ENCODE data around the gene DBN1. TPM values are rescaled to one million over a fixed set of nuclear protein-coding genes. Genes with fewer than 3 reads are reported as not detected.

Gene DBN1
- total RNA-seq, 2 donors from 2014 or later = 7.1 to 13.3 TPM

DNA sequence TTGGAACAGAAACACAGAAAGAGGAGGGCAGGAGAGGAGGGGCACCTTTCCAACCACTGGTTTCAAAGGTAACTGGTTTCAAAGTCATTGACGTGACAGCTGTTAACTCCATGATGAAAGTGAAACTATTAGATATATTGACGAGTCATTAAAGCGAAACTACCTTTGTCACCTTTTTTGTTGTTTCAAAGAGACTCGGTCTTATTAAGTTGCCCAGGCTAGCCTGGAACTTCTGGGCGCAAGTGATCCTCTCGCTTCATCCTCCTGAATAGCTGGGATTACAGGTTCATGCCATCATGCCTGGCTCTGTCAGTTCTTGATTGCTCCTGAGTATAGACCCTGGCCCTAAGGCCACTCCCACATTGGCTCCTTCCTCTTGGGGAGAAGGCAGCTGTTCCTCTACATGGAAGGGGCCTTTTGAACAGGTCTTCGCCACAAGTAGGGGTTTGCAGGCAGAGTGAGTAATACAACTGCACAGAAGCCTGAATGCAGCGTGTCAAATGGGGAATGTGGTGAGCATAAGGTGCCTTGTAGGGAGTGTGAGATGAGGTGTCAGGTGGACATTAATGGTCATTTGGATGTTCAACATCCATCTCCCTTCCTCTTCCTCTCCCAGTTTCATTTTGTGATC, 60.7 kb downstream of the DBN1 start:
- peak overlapping the region; percentile 41 to 59 for H3K27ac Mint-ChIP-seq
- no peaks in the 10 kb centered on the region for H3K27me3 Mint-ChIP-seq
- peak overlapping the region; percentile 62 for H3K4me3 Mint-ChIP-seq
- peak in 1 of 2 donors; percentile 57 for ATAC-seq
- H3K9me3 Mint-ChIP-seq = no peaks in the 10 kb centered on the region
- no peaks in the 10 kb centered on the region for H3K36me3 Mint-ChIP-seq
- DNase-seq (ENCODE audit: low spot score) = no peak
- peaks cover 32 to 39% of the 10 kb centered on the region in 2 donors for H3K4me1 Mint-ChIP-seq (ENCODE audit: low read depth in 2 of 2)

DNA sequence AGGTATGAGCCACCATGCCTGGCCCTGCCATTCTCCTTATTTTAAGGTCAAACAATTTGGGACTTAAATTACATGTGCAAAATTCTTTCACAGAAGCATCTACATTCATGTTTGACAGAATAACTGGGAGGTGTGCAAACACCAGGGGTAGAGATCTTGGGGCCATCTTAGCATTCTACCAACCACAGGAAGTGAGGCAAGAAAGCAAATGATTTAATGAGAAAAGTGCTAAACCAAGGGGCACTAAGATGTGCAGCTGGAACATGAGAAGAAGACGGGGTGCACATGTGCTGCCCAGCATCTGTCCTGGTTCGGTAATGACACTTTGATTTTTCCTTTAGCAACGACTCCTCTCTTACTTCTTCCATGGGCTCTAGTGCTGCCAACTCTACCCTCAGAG, 62.9 kb downstream of the DBN1 start:
- no peaks in the 10 kb centered on the region for H3K36me3 Mint-ChIP-seq
- H3K27ac Mint-ChIP-seq = peak overlapping the region; percentile 42 to 81
- H3K27me3 Mint-ChIP-seq = no peaks in the 10 kb centered on the region
- peaks cover 46 to 54% of the 10 kb centered on the region in 2 donors for H3K4me1 Mint-ChIP-seq (ENCODE audit: low read depth in 2 of 2)
- peak; percentile 70 for ATAC-seq
- no peak for DNase-seq (ENCODE audit: low spot score)
- H3K4me3 Mint-ChIP-seq = peak overlapping the region; percentile 55
- no peaks in the 10 kb centered on the region for H3K9me3 Mint-ChIP-seq

DNA sequence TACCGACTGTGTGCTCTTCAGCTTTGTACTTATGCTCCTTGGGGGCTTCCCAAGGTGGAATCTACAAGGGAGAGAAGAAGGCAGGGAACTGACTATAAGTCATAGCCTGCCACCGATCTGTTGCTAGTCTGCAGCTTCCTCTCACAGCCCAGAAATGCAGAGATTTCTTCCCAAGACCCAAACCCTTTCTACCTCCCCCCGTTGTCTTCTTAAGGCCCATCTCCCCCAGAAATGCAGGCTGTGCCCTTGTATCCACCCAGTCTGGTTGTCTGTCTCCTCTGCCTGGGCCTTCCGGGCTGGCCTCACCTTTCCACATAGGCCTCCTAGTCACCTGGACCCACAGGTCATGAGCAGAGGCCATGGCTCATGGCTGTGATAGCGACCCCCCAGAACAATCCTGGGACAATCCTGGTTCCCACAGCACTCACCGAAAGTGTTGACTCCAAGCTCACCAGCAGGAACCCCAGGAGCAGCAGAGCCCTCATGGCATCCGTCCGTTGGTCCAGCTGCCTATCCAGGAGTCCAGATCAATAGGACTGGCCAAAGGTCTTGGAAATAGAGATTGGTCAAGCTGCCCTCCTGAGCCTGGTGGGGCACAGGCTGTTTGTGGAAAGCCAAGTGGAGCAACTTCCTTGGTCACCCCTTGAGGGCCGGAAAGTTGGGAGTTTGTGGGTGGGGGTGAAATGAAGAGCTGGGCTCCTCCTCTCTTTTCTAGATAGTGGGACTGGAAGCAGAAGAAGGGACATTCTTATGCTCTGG, 64.2 kb downstream of the DBN1 start, which contains the start of gene F12:
Gene F12 (minus strand): TSS at position 522 of the 759 bp plus-strand sequence. CDS start 37 bp downstream, at position 485.
- peaks cover 58 to 65% of the 10 kb centered on the region in 2 donors for H3K4me1 Mint-ChIP-seq (ENCODE audit: low read depth in 2 of 2)
- H3K4me3 Mint-ChIP-seq = peak within 1 kb of the TSS; percentile 55
- H3K27ac Mint-ChIP-seq = peak within 1 kb of the TSS; percentile 42 to 81

More for the DNA sequence above, 64.2 kb downstream of the DBN1 start, which contains the start of gene F12:
- no peaks in the 10 kb centered on the region for H3K36me3 Mint-ChIP-seq
- ATAC-seq (no peak), DNase-seq (ENCODE audit: low spot score) (no peak)
- H3K27me3 Mint-ChIP-seq = no peaks in the 10 kb centered on the region
- H3K9me3 Mint-ChIP-seq = no peaks in the 10 kb centered on the region

Other genes starting within 250 kb of the DBN1 start
- 10 to 100 TPM; 44.2 to 49.8 TPM for gene RAB24, start 169.9 kb downstream of the DBN1 start, total RNA-seq
- gene PRELID1, start 169.8 kb downstream of the DBN1 start, total RNA-seq = 100 to 1,000 TPM; 310 to 360 TPM
- 10 to 100 TPM; 15.0 to 24.8 TPM for gene MXD3, start 161.7 kb downstream of the DBN1 start, total RNA-seq
- gene LMAN2, start 122.0 kb downstream of the DBN1 start, total RNA-seq = 100 to 1,000 TPM; 136 to 150 TPM
- 10 to 100 TPM; 26.5 to 45.4 TPM for gene RGS14, start 115.7 kb downstream of the DBN1 start, total RNA-seq
- not detected for gene SLC34A1, start 89.2 kb downstream of the DBN1 start, total RNA-seq
- not detected for gene PFN3, start 73.0 kb downstream of the DBN1 start, total RNA-seq
- under 1 TPM in 1 of 2 donors, not detected in 1; 0.45 TPM for gene F12, start 64.1 kb downstream of the DBN1 start, total RNA-seq
- gene GRK6, start 47.0 kb downstream of the DBN1 start, total RNA-seq = 100 to 1,000 TPM in 1 of 2 donors, 10 to 100 TPM in 1; 58.1 to 113 TPM
- 1 to 10 TPM in 1 of 2 donors, under 1 TPM in 1; 0.83 to 2.6 TPM for gene PRR7, start 26.8 kb downstream of the DBN1 start, total RNA-seq
- gene PDLIM7, start 24.0 kb upstream of the DBN1 start, total RNA-seq = 10 to 100 TPM; 15.5 to 39.1 TPM
- gene DOK3, start 36.2 kb upstream of the DBN1 start, total RNA-seq = 10 to 100 TPM; 10.0 to 18.0 TPM
- gene DDX41, start 43.3 kb upstream of the DBN1 start, total RNA-seq = 100 to 1,000 TPM; 162 to 168 TPM
- gene FAM193B, start 80.9 kb upstream of the DBN1 start, total RNA-seq = 100 to 1,000 TPM in 1 of 2 donors, 10 to 100 TPM in 1; 57.9 to 135 TPM
- 100 to 1,000 TPM; 177 to 236 TPM for gene TMED9, start 118.6 kb upstream of the DBN1 start, total RNA-seq
- 10 to 100 TPM; 26.6 to 42.8 TPM for gene B4GALT7, start 126.5 kb upstream of the DBN1 start, total RNA-seq

Data from natural killer cell treated with Interleukin-12 subunit alpha and Interleukin-12 subunit beta and Interleukin-15 and Interleukin-18, amount 100 ng/mL, for 72 hours (primary cell).